ENCODE results near the gene COA3. TPM values are rescaled to one million over a fixed set of nuclear protein-coding genes. Genes with fewer than 3 reads are reported as not detected.

Gene COA3

GRCh38 chr17:42748202-42748907, 50.1 kb downstream of the COA3 start:
- Histone ChIP-seq H3K27me3 (ENCODE audit: insufficient read depth, poor library complexity, severe bottlenecking) (no peaks in the 10 kb centered on the region), H3K27ac (replicated peaks) (no peak overlapping the region), H3K4me3 (replicated peaks; ENCODE audit: insufficient read depth, low read length) (no peak overlapping the region)
- DNase-seq (ENCODE audit: low read depth in 1 of 2, low spot score in 1 of 2), result no peak
- TF ChIP-seq CTCF (IDR thresholded peaks at IDR 0.05; ENCODE audit: insufficient read depth, low read length) (no peak), POLR2AphosphoS5 (IDR thresholded peaks at IDR 0.05; ENCODE audit: low read depth) (no peak), SPI1 (IDR thresholded peaks at IDR 0.05; ENCODE audit: borderline replicate concordance, low read depth) (no peak), GABPA (IDR thresholded peaks at IDR 0.05; ENCODE audit: low read depth) (no peak), REST (IDR thresholded peaks at IDR 0.05; ENCODE audit: insufficient replicate concordance, low read depth) (no peak)

Small RNA genes lying within 50 kb of the gene (microRNA-seq; reads per million reads assigned to microRNA genes)
- not detected for gene MIR6781
